CD14-positive monocyte (primary cell): ENCODE measurements around the gene CCNK. TPM values are rescaled to one million over a fixed set of nuclear protein-coding genes. Genes with fewer than 3 reads are reported as not detected.

Source experiments
- DNase-seq, 3 donors: peaks; one replicate each; pipeline ENCODE4 v3.0.0-alpha.2; 2011 to 2022
- H2AFZ ChIP-seq: 2 replicates; pipeline ENCODE4 v1.6.0; 2012; ENCODE audit warnings: mild to moderate bottlenecking, low read depth, low read length, inconsistent platforms; ENCODE audit not compliant: insufficient read depth, poor library complexity, severe bottlenecking
- H3K27ac ChIP-seq, 2 donors: 1 replicate in 1 of 2; 2 replicates in 1 of 2; pipeline ENCODE4 v1.5.1; 2012 to 2013; ENCODE audit warnings: low read length in 2 of 2, control low read depth in 1 of 2, inconsistent platforms in 1 of 2, low read depth in 1 of 2, mild to moderate bottlenecking in 1 of 2
- H3K27me3 ChIP-seq, 2 donors: one replicate each; pipeline versions ENCODE4 v1.6.0 to v1.6.1; 2011 to 2013; ENCODE audit warnings: low read length in 2 of 2; ENCODE audit not compliant: control insufficient read depth in 2 of 2, insufficient read depth in 2 of 2
- H3K36me3 ChIP-seq, 2 donors: replicated peaks in 1 of 2; 1 replicate in 1 of 2; 2 replicates in 1 of 2; pipeline versions ENCODE4 v1.5.1 to v1.6.1; 2012 to 2013; ENCODE audit warnings: low read length in 2 of 2, control low read depth in 1 of 2, inconsistent platforms in 1 of 2, mild to moderate bottlenecking in 1 of 2; ENCODE audit not compliant: insufficient read depth in 2 of 2, control insufficient read depth in 1 of 2
- H3K4me1 ChIP-seq, 2 donors: 1 replicate in 1 of 2; 2 replicates in 1 of 2; pipeline versions ENCODE4 v1.5.1 to v1.6.1; 2012 to 2013; ENCODE audit warnings: low read length in 2 of 2, control low read depth in 1 of 2, inconsistent platforms in 1 of 2, mild to moderate bottlenecking in 1 of 2, moderate library complexity in 1 of 2; ENCODE audit not compliant: insufficient read depth in 2 of 2, control insufficient read depth in 1 of 2
- H3K4me2 ChIP-seq: replicated peaks from 2 replicates; pipeline ENCODE3; 2012; ENCODE audit warnings: low read length, moderate library complexity, mild to moderate bottlenecking; ENCODE audit not compliant: poor library complexity, severe bottlenecking; ENCODE audit errors: extremely low read depth
- H3K4me3 ChIP-seq, 3 experiments: fragments of 200-600 bp in 1 of 3; sonication (generic) in 1 of 3; replicated peaks in 1 of 3; 1 replicate in 2 of 3; 2 replicates in 1 of 3; pipeline ENCODE4 v1.5.1; 2011 to 2013; ENCODE audit warnings: low read length in 3 of 3, mild to moderate bottlenecking in 3 of 3, control low read depth in 2 of 3, low read depth in 2 of 3, inconsistent platforms in 1 of 3, moderate library complexity in 1 of 3
- H3K79me2 ChIP-seq: 2 replicates; pipeline ENCODE4 v1.6.0; 2012; ENCODE audit warnings: mild to moderate bottlenecking, control low read depth, inconsistent platforms, low read length, moderate library complexity; ENCODE audit not compliant: insufficient read depth
- H3K9ac ChIP-seq: 2 replicates; pipeline ENCODE4 v1.6.0; 2017; ENCODE audit warnings: low read length, mild to moderate bottlenecking; ENCODE audit not compliant: insufficient read depth, poor library complexity, severe bottlenecking
- H3K9me3 ChIP-seq, 2 donors: replicated peaks in 1 of 2; 1 replicate in 1 of 2; 2 replicates in 1 of 2; pipeline versions ENCODE4 v1.5.1 to v1.6.1; 2012 to 2013; ENCODE audit warnings: low read length in 2 of 2, control low read depth in 1 of 2; ENCODE audit not compliant: control insufficient read depth in 1 of 2, insufficient read depth in 1 of 2
- H4K20me1 ChIP-seq: 2 replicates; pipeline ENCODE4 v1.6.0; 2012; ENCODE audit warnings: mild to moderate bottlenecking, low read length, control low read depth, moderate library complexity; ENCODE audit not compliant: insufficient read depth
- H3K27ac Mint-ChIP-seq, 7 donors: one replicate each; pipeline ENCODE4 v1.8.0; 2020; ENCODE audit warnings: mild to moderate bottlenecking in 7 of 7, mixed read lengths in 7 of 7, moderate library complexity in 6 of 7, inconsistent platforms in 2 of 7
- H3K27me3 Mint-ChIP-seq, 3 donors: one replicate each; pipeline ENCODE4 v1.8.0; 2021 to 2022; ENCODE audit warnings: low read depth in 3 of 3, mild to moderate bottlenecking in 3 of 3, mixed read lengths in 3 of 3, moderate library complexity in 3 of 3, inconsistent platforms in 1 of 3
- H3K36me3 Mint-ChIP-seq, 2 donors: one replicate each; pipeline ENCODE4 v1.8.0; 2020; ENCODE audit warnings: mixed read lengths in 2 of 2, inconsistent platforms in 1 of 2, mild to moderate bottlenecking in 1 of 2
- H3K4me1 Mint-ChIP-seq: one replicate; pipeline ENCODE4 v1.8.0; 2020; ENCODE audit warnings: mild to moderate bottlenecking, mixed read lengths
- H3K4me3 Mint-ChIP-seq, 2 donors: one replicate each; pipeline ENCODE4 v1.8.0; 2020; ENCODE audit warnings: mild to moderate bottlenecking in 2 of 2, mixed read lengths in 2 of 2, moderate library complexity in 1 of 2
- H3K9me3 Mint-ChIP-seq, 7 donors: one replicate each; pipeline ENCODE4 v1.8.0; 2020 to 2022; ENCODE audit warnings: mixed read lengths in 7 of 7, mild to moderate bottlenecking in 6 of 7, moderate library complexity in 6 of 7, inconsistent platforms in 2 of 7
- CTCF ChIP-seq: fragments of 200-600 bp; IDR thresholded peaks from one replicate; pipeline ENCODE4 v1.8.0; 2022; ENCODE audit warnings: antibody characterized with exemption, mild to moderate bottlenecking
- WGBS: methylation state at CpG from one replicate; pipeline ENCODE4 v1.1.5; 2013; ENCODE audit warnings: missing lambda C conversion rate; ENCODE audit not compliant: insufficient coverage; 5-methylcytosine and 5-hydroxymethylcytosine counted together
- intact Hi-C, 2 donors: fragments of 100-400 bp; cut with micrococcal nuclease; formaldehyde crosslinking; loops; one replicate each; pipeline versions ENCODE4 v1.15.0 to v1.15.1; 2023
- polyA plus RNA-seq, 3 donors: library from polyadenylated mRNA; depleted of rRNA in 1 of 3; unstranded in 2 of 3; stranded (reverse) in 1 of 3; fragments of 300-500 nt in 2 of 3; fragments of >200 nt in 1 of 3; fragmentation: Illumina TruSeq in 2 of 3; gene quantifications; 1 replicate in 2 of 3; 2 replicates in 1 of 3; pipeline ENCODE4 v1.2.3, GENCODE V29; 2012 to 2021

The CCNK gene
- polyA plus RNA-seq, 3 donors = 7.7 to 21.5 (median 14.7) TPM

GRCh38 chr14:99523704-99524055 lies 42.5 kb downstream of the CCNK start:
- H3K4me1 ChIP-seq = no peaks in the 10 kb centered on the region
- no peaks in the 10 kb centered on the region for H3K9me3 ChIP-seq
- no peaks in the 10 kb centered on the region for H4K20me1 ChIP-seq
- H3K79me2 ChIP-seq = no peaks in the 10 kb centered on the region
- intact Hi-C loops = loop anchor here in 1 of 2 donors (5.0 kb wide), 1 partner anchor 359 kb away; no protein-coding TSS in a partner anchor
- Mint-ChIP-seq H3K27ac (no peak overlapping the region), H3K27me3 (peaks cover 0 to 5% (median 3%) of the 10 kb centered on the region in 3 donors), H3K36me3 (no peaks in the 10 kb centered on the region), H3K4me1 (no peaks in the 10 kb centered on the region), H3K9me3 (no peaks in the 10 kb centered on the region), H3K4me3 (no peak overlapping the region)
- no peak overlapping the region for H3K9ac ChIP-seq
- H3K36me3 ChIP-seq = no peaks in the 10 kb centered on the region
- H2AFZ ChIP-seq = no peak overlapping the region
- H3K27ac ChIP-seq = no peak overlapping the region
- DNase-seq = no peak
- H3K4me3 ChIP-seq = no peak overlapping the region
- no peaks in the 10 kb centered on the region for H3K27me3 ChIP-seq
- 82% methylated on average over 4 of the region's 5 CpGs for WGBS
- no peak overlapping the region for H3K4me2 ChIP-seq
- TF ChIP-seq CTCF = no peak

GRCh38 chr14:99524091-99524661 lies 43.0 kb downstream of the CCNK start:
- no peak for DNase-seq
- Histone ChIP-seq H3K9ac (no peak overlapping the region), H3K4me3 (no peak overlapping the region), H3K79me2 (no peaks in the 10 kb centered on the region), H3K27me3 (no peaks in the 10 kb centered on the region), H3K4me1 (no peaks in the 10 kb centered on the region), H3K9me3 (no peaks in the 10 kb centered on the region), H2AFZ (no peak overlapping the region), H3K36me3 (no peaks in the 10 kb centered on the region), H4K20me1 (no peaks in the 10 kb centered on the region), H3K4me2 (no peak overlapping the region), H3K27ac (no peak overlapping the region)
- no peak overlapping the region for H3K4me3 Mint-ChIP-seq
- no peaks in the 10 kb centered on the region for H3K9me3 Mint-ChIP-seq
- no peak overlapping the region for H3K27ac Mint-ChIP-seq
- no peaks in the 10 kb centered on the region for H3K4me1 Mint-ChIP-seq
- H3K27me3 Mint-ChIP-seq = peaks cover 1 to 5% (median 3%) of the 10 kb centered on the region in 3 donors
- intact Hi-C loops = loop anchor here in 1 of 2 donors (5.0 kb wide), 1 partner anchor 358 kb away; no protein-coding TSS in a partner anchor
- TF ChIP-seq CTCF = no peak
- H3K36me3 Mint-ChIP-seq = no peaks in the 10 kb centered on the region
- WGBS = 97% methylated on average over 7 of the region's 16 CpGs
